Activated CD8-positive, alpha-beta memory T cell treated with anti-CD3 and anti-CD28 coated beads, Interleukin-2, amount 50 U/mL, for 48 hours (primary cell): Measurements from ENCODE around the gene TIGD1.

Experiments used
- DNase-seq: peaks from one replicate; pipeline ENCODE4 v3.0.0-alpha.2; 2020

The TIGD1 gene

DNA sequence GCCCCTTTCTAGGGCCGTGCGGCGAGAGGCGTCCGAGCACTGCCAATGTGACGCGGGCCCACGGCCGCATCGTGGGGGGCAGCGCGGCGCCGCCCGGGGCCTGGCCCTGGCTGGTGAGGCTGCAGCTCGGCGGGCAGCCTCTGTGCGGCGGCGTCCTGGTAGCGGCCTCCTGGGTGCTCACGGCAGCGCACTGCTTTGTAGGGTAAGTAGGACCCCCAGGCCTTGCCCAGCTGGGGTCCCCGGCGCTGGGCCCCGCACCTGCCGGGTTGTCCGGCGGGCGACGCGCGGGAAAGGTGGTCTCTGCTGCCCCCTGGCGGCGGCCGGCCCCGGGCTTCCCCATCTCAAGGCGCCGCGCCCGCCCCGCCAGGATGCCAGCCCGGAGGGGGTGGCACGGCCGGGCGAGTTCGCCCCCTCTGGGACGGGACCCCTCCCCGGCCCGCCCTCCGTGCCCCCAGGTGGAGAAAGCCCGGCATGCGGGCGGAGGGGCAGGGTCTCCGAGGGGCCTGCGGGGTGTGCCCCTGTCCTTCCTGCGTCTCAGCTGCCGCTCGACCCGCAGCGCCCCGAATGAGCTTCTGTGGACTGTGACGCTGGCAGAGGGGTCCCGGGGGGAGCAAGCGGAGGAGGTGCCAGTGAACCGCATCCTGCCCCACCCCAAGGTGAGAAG, 28.3 kb downstream of the TIGD1 start:
- DNase-seq = peak; percentile 95

- no peak for DNase-seq
Observed at GRCh38 chr2:232521098-232521497, 29.3 kb downstream of the TIGD1 start.

DNA sequence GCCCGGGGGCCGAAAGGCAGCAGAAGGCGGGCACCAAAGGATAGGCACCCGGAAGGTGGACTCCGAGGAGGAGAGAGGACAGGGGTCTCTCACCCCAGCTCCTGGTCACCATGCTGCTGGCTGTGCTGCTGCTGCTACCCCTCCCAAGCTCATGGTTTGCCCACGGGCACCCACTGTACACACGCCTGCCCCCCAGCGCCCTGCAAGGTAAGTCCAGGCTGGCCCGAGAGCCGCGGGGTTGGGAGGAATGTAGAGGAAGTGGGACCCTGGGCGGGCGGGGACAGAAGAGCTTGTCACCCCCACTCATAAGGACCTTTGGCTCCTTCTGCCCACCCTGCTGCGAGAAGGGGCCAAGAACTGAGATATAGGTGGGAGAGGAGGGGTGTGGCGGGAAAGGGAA, 29.9 kb downstream of the TIGD1 start:
- DNase-seq = no peak

DNA sequence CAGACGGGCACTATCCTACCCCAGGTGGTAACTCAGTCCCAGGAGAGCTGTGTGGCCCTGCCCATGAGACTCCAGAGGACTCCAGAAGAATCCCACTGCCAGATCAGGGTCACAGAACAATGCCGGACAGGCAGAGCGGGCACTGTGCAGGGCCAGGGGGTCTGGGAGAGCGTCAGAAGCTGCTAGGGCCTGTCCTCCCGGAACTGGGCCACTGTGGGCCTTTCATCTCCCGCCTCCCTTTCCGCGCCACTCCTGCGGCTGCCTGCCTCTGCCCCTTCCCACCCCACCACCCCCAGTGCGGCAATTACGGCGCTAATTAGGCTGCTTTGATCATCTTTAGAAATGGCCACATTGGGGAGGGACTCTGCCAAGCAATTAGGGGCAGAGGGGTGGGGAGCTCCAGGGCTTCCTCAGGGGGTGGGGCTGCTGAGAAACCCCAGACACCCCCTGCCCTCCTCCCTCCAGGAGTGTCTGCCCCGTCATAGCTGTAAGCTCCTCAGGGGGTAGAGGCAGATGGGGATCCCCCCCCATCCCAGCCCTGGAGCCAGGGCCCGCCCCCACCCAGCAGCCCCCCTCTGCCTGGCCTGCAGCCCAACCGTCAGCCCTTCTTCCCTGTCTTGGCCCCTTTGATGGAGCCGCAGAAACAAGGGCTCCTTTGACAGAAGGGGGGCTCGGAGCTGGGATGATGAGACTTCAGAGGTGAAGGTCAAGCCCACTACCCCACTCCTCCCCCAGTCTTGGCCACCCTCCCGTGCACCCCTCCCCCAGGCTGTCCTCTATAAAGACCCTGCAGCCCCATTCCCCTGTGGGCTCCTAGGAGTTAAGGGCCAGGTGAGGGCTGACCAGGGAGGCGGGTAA, 30.5 kb downstream of the TIGD1 start, which contains the start of gene PRSS56:
Gene PRSS56, plus strand, starts transcription at position 808 of the 858 bp plus-strand sequence. CDS start 211 bp downstream, outside the sequence.
- no peak for DNase-seq

DNA sequence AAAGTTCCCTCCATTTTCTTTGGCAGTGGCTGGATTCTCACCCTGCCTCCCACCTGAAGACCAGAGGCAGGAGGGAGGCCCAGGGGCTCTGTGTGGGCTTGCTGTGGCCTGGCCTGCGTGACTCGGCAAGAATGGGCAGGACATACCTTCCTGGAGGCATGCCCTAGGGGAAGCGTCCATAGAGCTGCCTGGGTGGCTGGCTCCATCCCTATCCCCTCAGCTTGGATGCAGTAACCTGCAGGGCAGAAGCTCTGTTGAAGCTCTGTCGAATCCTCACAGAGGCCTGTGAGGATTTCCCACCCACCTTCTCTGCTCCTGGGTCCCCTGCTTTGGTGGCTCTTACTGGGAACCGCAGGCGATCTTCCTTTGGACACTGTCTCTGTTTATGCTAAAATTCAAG, 31.5 kb downstream of the TIGD1 start:
- no peak for DNase-seq

GRCh38 chr2:232516551-232516950, 33.8 kb downstream of the TIGD1 start:
- DNase-seq = no peak

DNA sequence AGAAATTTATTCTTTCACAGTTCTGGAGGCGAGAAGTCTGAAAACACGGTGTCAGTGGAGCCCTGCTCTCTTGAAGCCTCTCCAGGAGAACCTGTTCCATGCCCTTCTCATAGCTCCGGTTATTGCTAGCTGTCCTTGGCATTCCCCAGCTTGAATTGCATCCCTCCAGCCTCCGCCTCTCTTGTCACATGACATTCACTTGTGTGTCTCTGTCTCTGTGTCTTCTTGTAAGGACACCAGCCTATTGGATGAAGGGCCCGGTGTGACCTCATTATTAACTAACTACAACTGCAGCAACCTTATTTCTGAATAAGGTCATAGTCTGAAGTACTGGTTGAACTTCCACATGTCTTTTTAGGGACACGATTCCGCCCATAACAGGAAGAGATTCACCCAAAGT, 34.7 kb downstream of the TIGD1 start:
- DNase-seq = no peak

DNA sequence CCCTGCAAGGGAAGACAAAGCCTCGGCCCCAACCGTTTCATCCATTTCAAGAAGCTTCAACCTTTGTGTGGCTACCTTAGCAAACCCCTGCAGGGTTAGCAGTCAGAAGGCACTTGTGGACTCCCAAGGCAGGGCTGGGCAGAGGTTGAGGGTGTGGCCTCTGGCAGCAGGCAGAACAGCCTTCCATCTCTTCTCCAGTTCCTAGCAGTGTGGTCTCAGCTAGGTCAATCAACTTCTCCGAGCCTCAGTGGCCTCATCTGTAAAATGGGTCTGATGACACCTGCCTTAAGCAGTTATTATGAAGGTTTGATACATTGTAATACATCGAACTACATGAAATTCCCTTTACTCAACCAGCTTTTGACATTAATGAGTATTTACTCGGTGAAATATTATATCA, 37.0 kb downstream of the TIGD1 start:
- DNase-seq = no peak

GRCh38 chr2:232512602-232513001, 37.8 kb downstream of the TIGD1 start:
- DNase-seq = no peak

GRCh38 chr2:232511336-232511890, 38.9 kb downstream of the TIGD1 start:
- no peak for DNase-seq

- no peak for DNase-seq
Observed at GRCh38 chr2:232508251-232508650, 42.1 kb downstream of the TIGD1 start.

GRCh38 chr2:232506709-232507108, 43.6 kb downstream of the TIGD1 start:
- DNase-seq = no peak

DNA sequence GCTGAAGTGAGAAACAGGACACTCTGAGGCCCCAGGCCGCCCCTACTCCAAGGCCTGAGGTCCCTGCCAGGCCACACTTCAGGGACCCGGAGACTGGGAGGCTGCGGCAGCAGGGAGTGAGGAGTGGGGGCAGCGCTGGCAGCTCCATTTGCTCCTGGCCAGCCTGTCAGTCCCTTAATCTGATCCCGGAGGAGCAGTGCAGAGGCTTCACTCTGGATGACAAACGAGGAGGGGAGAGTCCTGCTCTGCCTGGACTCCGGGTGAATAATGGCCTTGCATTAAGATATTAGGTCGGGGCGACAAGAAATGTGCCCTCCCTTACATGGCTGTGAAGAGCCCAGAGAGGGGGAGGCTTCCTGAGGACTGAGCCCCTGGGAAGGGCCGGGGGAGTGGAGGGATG, 44.5 kb downstream of the TIGD1 start:
- DNase-seq = no peak

- DNase-seq = no peak
Observed at GRCh38 chr2:232504438-232504837, 45.9 kb downstream of the TIGD1 start.

GRCh38 chr2:232503809-232504323, 46.5 kb downstream of the TIGD1 start:
- no peak for DNase-seq

GRCh38 chr2:232502911-232503808, 47.2 kb downstream of the TIGD1 start:
- peak; percentile 77 for DNase-seq

- no peak for DNase-seq
Observed at GRCh38 chr2:232502511-232502910, 47.8 kb downstream of the TIGD1 start.

DNA sequence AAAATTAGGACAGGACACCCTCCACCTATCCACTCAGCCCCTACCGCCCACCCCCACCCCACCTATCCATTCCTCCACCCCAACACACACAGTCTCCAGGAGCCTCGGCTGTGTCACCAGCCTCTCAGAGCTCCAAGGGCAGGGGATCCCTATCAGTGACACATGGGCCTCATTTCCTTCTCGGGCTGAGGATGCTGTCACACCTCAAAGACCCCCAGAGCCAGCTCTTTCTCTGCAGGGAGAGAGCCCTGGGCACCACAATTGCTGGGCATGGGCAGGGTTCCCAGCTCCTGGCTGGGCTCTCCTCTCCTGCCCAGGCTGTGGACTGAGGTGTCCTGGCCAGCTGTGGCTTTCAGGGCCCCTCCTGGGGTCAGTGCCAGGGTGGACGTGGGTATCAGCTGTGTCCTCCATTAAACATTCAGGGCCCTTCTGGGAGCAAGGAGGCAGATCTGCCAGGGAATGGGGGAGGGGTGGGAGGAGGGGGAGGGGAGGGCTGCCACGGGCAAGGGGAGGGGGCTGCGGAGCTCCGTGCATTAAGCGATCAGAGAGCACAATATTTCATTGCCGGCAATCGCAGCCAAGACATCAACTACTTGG, 48.5 kb downstream of the TIGD1 start:
- no peak for DNase-seq

DNA sequence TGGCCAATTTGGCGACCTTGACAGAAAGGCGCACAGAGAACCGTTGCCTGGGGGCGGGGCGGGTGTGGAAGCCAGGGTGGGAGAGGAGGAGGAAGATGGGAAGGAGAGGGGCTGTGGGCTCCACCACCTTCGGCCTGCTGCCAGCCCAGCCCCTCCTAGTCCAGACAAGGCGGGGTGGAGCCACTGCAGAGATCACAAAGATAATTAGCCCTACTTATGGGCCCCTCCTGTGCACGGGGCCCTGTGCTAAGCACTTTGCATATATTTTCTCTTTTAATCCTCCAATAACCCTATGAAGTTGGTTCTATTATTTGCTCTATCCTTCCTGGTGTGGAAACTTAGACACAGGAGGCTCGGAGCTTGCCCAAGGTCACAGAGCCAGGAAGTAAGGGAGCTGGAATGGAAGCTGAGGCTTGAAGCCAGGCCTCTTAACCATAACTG, 49.0 kb downstream of the TIGD1 start:
- DNase-seq = no peak

DNA sequence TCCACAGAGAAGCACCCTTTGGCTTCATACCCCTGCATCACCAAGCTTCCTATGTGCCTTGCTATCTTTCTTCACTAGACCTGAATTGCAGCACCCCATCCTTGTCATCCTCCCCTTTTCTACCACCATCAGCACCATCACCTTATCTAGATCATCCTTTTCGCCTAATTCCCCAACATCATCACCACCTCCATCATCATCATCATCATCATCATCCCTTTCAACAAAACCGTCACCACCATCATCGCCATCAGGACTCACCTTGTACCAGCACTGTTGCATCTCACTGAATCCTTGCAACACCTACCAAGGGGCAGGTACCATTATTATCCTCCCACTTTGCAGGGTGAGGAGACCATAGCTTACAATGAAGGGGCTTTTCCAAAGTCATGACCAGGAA, 51.9 kb downstream of the TIGD1 start:
- no peak for DNase-seq
